Ishikawa (cell line): ENCODE data around the gene MKLN1.
A peak's percentile ranks its signal among the peaks of the same experiment; 100 is the strongest.

Experiments used
- CEBPB ChIP-seq: IDR thresholded peaks from 2 replicates; pipeline ENCODE4 v1.6.1; 2012
- CREB1 ChIP-seq: IDR thresholded peaks from 2 replicates; pipeline ENCODE4 v1.6.1; 2012; ENCODE audit warnings: low read depth
- EGR1 ChIP-seq: IDR thresholded peaks from 2 replicates; pipeline ENCODE4 v1.6.1; 2012
- EP300 ChIP-seq: IDR thresholded peaks from 2 replicates; pipeline ENCODE4 v1.6.1; 2012; ENCODE audit warnings: borderline replicate concordance
- FOXM1 ChIP-seq: IDR thresholded peaks from 2 replicates; pipeline ENCODE4 v1.6.1; 2012; ENCODE audit warnings: low read depth, borderline replicate concordance
- MAX ChIP-seq: IDR thresholded peaks from 2 replicates; pipeline ENCODE4 v1.6.1; 2012
- NFIC ChIP-seq: IDR thresholded peaks from 2 replicates; pipeline ENCODE4 v1.6.1; 2012
- RAD21 ChIP-seq: IDR thresholded peaks from 2 replicates; pipeline ENCODE4 v1.6.1; 2012; ENCODE audit warnings: low read depth
- REST ChIP-seq: IDR thresholded peaks from 2 replicates; pipeline ENCODE4 v1.6.1; 2012; ENCODE audit warnings: low read depth, mild to moderate bottlenecking
- TAF1 ChIP-seq: IDR thresholded peaks from 2 replicates; pipeline ENCODE4 v1.6.1; 2012; ENCODE audit warnings: low read depth, mild to moderate bottlenecking
- TCF12 ChIP-seq: IDR thresholded peaks from 2 replicates; pipeline ENCODE4 v1.6.1; 2012; ENCODE audit warnings: low read depth
- TEAD4 ChIP-seq: IDR thresholded peaks from 2 replicates; pipeline ENCODE4 v1.6.1; 2012
- USF1 ChIP-seq: IDR thresholded peaks from 2 replicates; pipeline ENCODE4 v1.6.1; 2012
- YY1 ChIP-seq: IDR thresholded peaks from 2 replicates; pipeline ENCODE4 v1.6.1; 2012; ENCODE audit warnings: low read depth
- ZBTB7A ChIP-seq: IDR thresholded peaks from 2 replicates; pipeline ENCODE4 v1.6.1; 2012; ENCODE audit warnings: low read depth

Gene MKLN1

GRCh38 chr7:131525820-131526219 lies 198.1 kb downstream of the MKLN1 start:
- TF ChIP-seq YY1 = no peak
- TF ChIP-seq ZBTB7A = no peak
- no peak for TF ChIP-seq CREB1
- no peak for TF ChIP-seq EP300
- TF ChIP-seq NFIC = no peak
- no peak for TF ChIP-seq CEBPB
- TF ChIP-seq FOXM1 = no peak
- no peak for TF ChIP-seq REST
- TF ChIP-seq RAD21 = no peak
- TF ChIP-seq TAF1 = no peak
- TF ChIP-seq EGR1 = no peak
- TF ChIP-seq MAX = no peak
- no peak for TF ChIP-seq TCF12
- no peak for TF ChIP-seq TEAD4
- no peak for TF ChIP-seq USF1

- TF ChIP-seq CREB1 = no peak
Measured at GRCh38 chr7:131527456-131527855, 199.8 kb downstream of the MKLN1 start.

- TF ChIP-seq TEAD4 = 0 out of 2 replicates have a peak, but pooled peaks have one; percentile 7
- no peak for TF ChIP-seq EGR1
- TF ChIP-seq YY1 = no peak
Measured at GRCh38 chr7:131529179-131529578, 201.5 kb downstream of the MKLN1 start.

- TF ChIP-seq CEBPB = no peak
- no peak for TF ChIP-seq TAF1
- no peak for TF ChIP-seq MAX
- TF ChIP-seq CREB1 = no peak
- TF ChIP-seq YY1 = no peak
- TF ChIP-seq TEAD4 = no peak
- TF ChIP-seq REST = no peak
- no peak for TF ChIP-seq EP300
- no peak for TF ChIP-seq USF1
- TF ChIP-seq FOXM1 = no peak
- no peak for TF ChIP-seq EGR1
- TF ChIP-seq NFIC = no peak
- no peak for TF ChIP-seq TCF12
- TF ChIP-seq RAD21 = no peak
- no peak for TF ChIP-seq ZBTB7A
Measured at GRCh38 chr7:131529617-131530016, 201.9 kb downstream of the MKLN1 start.

- no peak for TF ChIP-seq TAF1
- TF ChIP-seq CEBPB = no peak
- no peak for TF ChIP-seq ZBTB7A
- no peak for TF ChIP-seq TEAD4
- TF ChIP-seq EGR1 = no peak
- TF ChIP-seq REST = no peak
- TF ChIP-seq YY1 = no peak
- no peak for TF ChIP-seq MAX
- TF ChIP-seq TCF12 = no peak
- TF ChIP-seq FOXM1 = no peak
- no peak for TF ChIP-seq EP300
- TF ChIP-seq USF1 = no peak
Measured at GRCh38 chr7:131530137-131530536, 202.5 kb downstream of the MKLN1 start.
